Thymus (tissue), 11 donors: ENCODE results near the gene MGST3. TPM values are rescaled to one million over a fixed set of nuclear protein-coding genes. Genes with fewer than 3 reads are reported as not detected.

ENCODE experiments used
- DNase-seq, 9 donors: peaks; one replicate each; pipeline ENCODE4 v3.0.0-alpha.2; 2013; ENCODE audit warnings: low spot score in 9 of 9, low read depth in 6 of 9, missing footprints in 1 of 9
- H3K27ac ChIP-seq, 2 donors: one replicate each; pipeline ENCODE4 v1.5.1; 2013; ENCODE audit warnings: control low read depth in 1 of 2, low read depth in 1 of 2, low read length in 1 of 2, mild to moderate bottlenecking in 1 of 2, moderate library complexity in 1 of 2
- H3K27me3 ChIP-seq, 2 donors: one replicate each; pipeline ENCODE4 v1.5.1; 2013; ENCODE audit warnings: low read length in 1 of 2; ENCODE audit not compliant: control insufficient read depth in 2 of 2, insufficient read depth in 1 of 2
- H3K36me3 ChIP-seq, 2 donors: one replicate each; pipeline ENCODE4 v1.5.1; 2013; ENCODE audit warnings: low read length in 1 of 2, mild to moderate bottlenecking in 1 of 2, moderate library complexity in 1 of 2; ENCODE audit not compliant: control insufficient read depth in 2 of 2, insufficient read depth in 2 of 2
- H3K4me1 ChIP-seq, 2 donors: one replicate each; pipeline ENCODE4 v1.5.1; 2013; ENCODE audit warnings: low read length in 2 of 2; ENCODE audit not compliant: control insufficient read depth in 2 of 2, insufficient read depth in 2 of 2
- H3K4me3 ChIP-seq, 2 donors: one replicate each; pipeline ENCODE4 v1.5.1; 2013; ENCODE audit warnings: low read length in 2 of 2, control low read depth in 1 of 2, mild to moderate bottlenecking in 1 of 2
- H3K9me3 ChIP-seq, 2 donors: one replicate each; pipeline ENCODE4 v1.5.1; 2013; ENCODE audit warnings: low read length in 1 of 2, mild to moderate bottlenecking in 1 of 2; ENCODE audit not compliant: control insufficient read depth in 2 of 2, insufficient read depth in 1 of 2
- WGBS: extraction: QIAGEN DNeasy Blood & Tissue Kit; methylation state at CpG from one replicate; pipeline ENCODE4 v1.1.7; 2013; 5-methylcytosine and 5-hydroxymethylcytosine counted together
- polyA plus RNA-seq: library from polyadenylated mRNA; stranded (reverse); fragments of 200-250 nt; gene quantifications from one replicate; pipeline ENCODE4 v1.2.3, GENCODE V29; 2013
- total RNA-seq: library from RNA; stranded (reverse); fragments of 120-200 nt; gene quantifications from one replicate; pipeline ENCODE4 v1.2.4, GENCODE V29; 2013
- donor health status: healthy.

Gene MGST3
- total and polyA plus RNA-seq, 2 donors, result 52.7 to 107 TPM

GRCh38 chr1:165659581-165659895 is 28.5 kb downstream of the MGST3 start:
- H3K27me3 ChIP-seq, result no peaks in the 10 kb centered on the region
- peaks cover 29 to 30% of the 10 kb centered on the region in 2 donors for H3K36me3 ChIP-seq
- 81% methylated on average over 3 of the region's 3 CpGs for WGBS
- H3K4me3 ChIP-seq, result no peak overlapping the region
- no peaks in the 10 kb centered on the region for H3K4me1 ChIP-seq
- H3K9me3 ChIP-seq, result no peaks in the 10 kb centered on the region
- DNase-seq, result no peak
- H3K27ac ChIP-seq, result no peak overlapping the region

- Histone ChIP-seq H3K36me3 (peaks cover 33 to 44% of the 10 kb centered on the region in 2 donors), H3K27ac (no peak overlapping the region), H3K4me1 (no peaks in the 10 kb centered on the region), H3K9me3 (no peaks in the 10 kb centered on the region), H3K4me3 (no peak overlapping the region), H3K27me3 (no peaks in the 10 kb centered on the region)
- WGBS, result over 99% methylated on average over 2 of the region's 2 CpGs
- no peak for DNase-seq
Observed at GRCh38 chr1:165661703-165662102, 30.7 kb downstream of the MGST3 start.

DNA sequence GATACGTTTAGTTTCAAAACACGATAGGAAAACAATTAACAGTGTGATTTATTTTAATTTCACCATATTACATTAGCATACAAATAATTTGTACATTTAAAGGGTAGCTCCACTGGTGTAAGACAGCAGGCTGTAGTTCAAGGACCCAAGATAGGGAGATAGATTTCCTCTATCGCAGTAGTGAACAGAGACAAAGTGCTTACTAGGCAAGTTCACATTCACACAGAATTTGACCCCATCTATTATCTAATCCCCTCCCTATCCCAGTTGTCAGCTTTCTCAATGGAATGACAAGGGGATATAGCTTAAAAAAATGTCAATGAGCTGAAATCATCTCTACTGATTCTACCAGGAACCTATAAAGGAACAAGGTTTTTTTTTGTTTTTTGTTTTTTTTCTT is 31.2 kb downstream of the MGST3 start:
- no peaks in the 10 kb centered on the region for H3K27me3 ChIP-seq
- no peak overlapping the region for H3K4me3 ChIP-seq
- peaks cover 37 to 44% of the 10 kb centered on the region in 2 donors for H3K36me3 ChIP-seq
- no peak overlapping the region for H3K27ac ChIP-seq
- no peak for DNase-seq
- WGBS, result 97% methylated on average over 3 of the region's 3 CpGs
- H3K4me1 ChIP-seq, result no peaks in the 10 kb centered on the region
- no peaks in the 10 kb centered on the region for H3K9me3 ChIP-seq

- Histone ChIP-seq H3K4me1 (no peaks in the 10 kb centered on the region), H3K36me3 (peaks cover 47 to 58% of the 10 kb centered on the region in 2 donors), H3K27ac (no peak overlapping the region), H3K27me3 (no peaks in the 10 kb centered on the region), H3K9me3 (no peaks in the 10 kb centered on the region), H3K4me3 (no peak overlapping the region)
- 84% methylated on average over 5 of the region's 5 CpGs for WGBS
- no peak for DNase-seq
Observed at GRCh38 chr1:165666152-165666825, 35.3 kb downstream of the MGST3 start.

DNA sequence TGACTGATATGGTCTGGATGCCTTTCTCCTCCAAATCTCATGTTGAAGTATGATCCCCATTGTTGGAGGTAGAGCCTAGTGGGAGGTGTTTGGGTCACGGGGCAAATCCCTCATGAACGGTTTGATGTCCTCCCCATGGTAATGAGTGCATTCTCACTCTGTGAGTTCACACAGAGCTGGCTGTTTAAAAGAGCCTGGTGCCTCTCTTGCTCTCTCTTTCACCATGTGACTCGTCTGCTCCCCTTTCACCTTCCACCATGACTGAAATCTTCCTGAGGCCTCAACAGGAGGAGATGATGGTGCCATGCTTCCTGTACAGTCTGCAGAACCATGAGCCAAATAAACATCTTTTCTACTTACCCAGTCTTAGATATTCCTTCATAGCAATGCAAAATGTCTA is 37.1 kb downstream of the MGST3 start:
- H3K36me3 ChIP-seq, result peaks cover 41 to 46% of the 10 kb centered on the region in 2 donors
- no peaks in the 10 kb centered on the region for H3K9me3 ChIP-seq
- over 99% methylated on average over 3 of the region's 3 CpGs for WGBS
- H3K27me3 ChIP-seq, result no peaks in the 10 kb centered on the region
- DNase-seq, result no peak
- H3K4me3 ChIP-seq, result no peak overlapping the region
- H3K4me1 ChIP-seq, result no peaks in the 10 kb centered on the region
- H3K27ac ChIP-seq, result no peak overlapping the region

- H3K27ac ChIP-seq, result no peak overlapping the region
- no peak for DNase-seq
- WGBS, result 98% methylated on average over 2 of the region's 2 CpGs
- no peaks in the 10 kb centered on the region for H3K9me3 ChIP-seq
- no peaks in the 10 kb centered on the region for H3K27me3 ChIP-seq
- H3K36me3 ChIP-seq, result peaks cover 27 to 42% of the 10 kb centered on the region in 2 donors
- H3K4me1 ChIP-seq, result no peaks in the 10 kb centered on the region
- no peak overlapping the region for H3K4me3 ChIP-seq
Observed at GRCh38 chr1:165671526-165671925, 40.5 kb downstream of the MGST3 start.

- H3K9me3 ChIP-seq, result no peaks in the 10 kb centered on the region
- H3K4me1 ChIP-seq, result no peaks in the 10 kb centered on the region
- H3K27ac ChIP-seq, result no peak overlapping the region
- H3K4me3 ChIP-seq, result no peak overlapping the region
- WGBS, result 97% methylated on average over 8 of the region's 8 CpGs
- no peaks in the 10 kb centered on the region for H3K27me3 ChIP-seq
- no peak for DNase-seq
- H3K36me3 ChIP-seq, result peaks cover 27 to 39% of the 10 kb centered on the region in 2 donors
Observed at GRCh38 chr1:165674599-165674998, 43.6 kb downstream of the MGST3 start.

GRCh38 chr1:165675794-165676193 is 44.8 kb downstream of the MGST3 start:
- Histone ChIP-seq H3K4me3 (no peak overlapping the region), H3K36me3 (peaks cover 39 to 43% of the 10 kb centered on the region in 2 donors), H3K9me3 (no peaks in the 10 kb centered on the region), H3K4me1 (no peaks in the 10 kb centered on the region), H3K27me3 (no peaks in the 10 kb centered on the region), H3K27ac (no peak overlapping the region)
- no peak for DNase-seq
- 97% methylated on average over 1 of the region's 1 CpG for WGBS

GRCh38 chr1:165678509-165678908 is 47.5 kb downstream of the MGST3 start:
- Histone ChIP-seq H3K9me3 (no peaks in the 10 kb centered on the region), H3K36me3 (peaks cover 38 to 54% of the 10 kb centered on the region in 2 donors), H3K4me3 (no peak overlapping the region), H3K4me1 (no peaks in the 10 kb centered on the region), H3K27ac (no peak overlapping the region), H3K27me3 (no peaks in the 10 kb centered on the region)
- no peak for DNase-seq
- WGBS, result 10% methylated on average over 2 of the region's 2 CpGs
